ENCODE results near the gene FAM151A. TPM values are rescaled to one million over a fixed set of nuclear protein-coding genes. Genes with fewer than 3 reads are reported as not detected.

FAM151A gene
- total RNA-seq, 1 donor from 2014 or later = not detected

DNA sequence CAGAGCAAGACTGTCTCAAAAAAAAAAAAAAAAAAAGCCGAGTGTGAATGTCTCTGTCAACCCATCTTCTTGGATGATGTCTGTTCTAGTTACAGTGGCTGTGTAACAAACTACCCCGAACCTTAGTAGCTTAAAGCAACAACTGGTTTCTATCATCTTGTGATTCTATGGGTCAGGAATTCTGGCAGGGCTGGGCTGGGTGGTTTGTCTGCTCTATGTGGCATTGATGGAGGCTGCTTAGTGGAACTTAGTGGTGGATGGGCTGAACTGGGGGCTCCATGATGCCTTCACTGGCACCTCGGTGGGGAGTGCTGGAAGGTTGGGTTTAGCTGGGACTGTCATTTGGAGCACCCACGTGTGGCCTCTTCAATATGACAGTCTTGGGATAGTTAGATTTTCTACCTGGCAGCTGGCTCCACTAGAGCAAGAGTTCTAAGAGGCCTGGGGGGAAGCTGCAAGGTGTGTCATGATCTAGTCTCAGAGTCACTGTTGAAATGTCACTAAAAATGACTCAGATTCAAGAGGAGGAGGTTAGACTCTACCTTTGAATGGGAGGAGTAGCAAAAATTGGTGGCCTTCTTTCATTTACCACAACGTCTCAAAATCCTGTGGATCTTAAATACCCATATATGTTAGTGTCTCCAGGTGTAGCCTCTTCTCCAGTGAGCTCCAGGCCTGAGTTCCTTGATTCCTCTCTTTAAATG is 56.7 kb downstream of the FAM151A start:
- TF ChIP-seq, protein P1, sequence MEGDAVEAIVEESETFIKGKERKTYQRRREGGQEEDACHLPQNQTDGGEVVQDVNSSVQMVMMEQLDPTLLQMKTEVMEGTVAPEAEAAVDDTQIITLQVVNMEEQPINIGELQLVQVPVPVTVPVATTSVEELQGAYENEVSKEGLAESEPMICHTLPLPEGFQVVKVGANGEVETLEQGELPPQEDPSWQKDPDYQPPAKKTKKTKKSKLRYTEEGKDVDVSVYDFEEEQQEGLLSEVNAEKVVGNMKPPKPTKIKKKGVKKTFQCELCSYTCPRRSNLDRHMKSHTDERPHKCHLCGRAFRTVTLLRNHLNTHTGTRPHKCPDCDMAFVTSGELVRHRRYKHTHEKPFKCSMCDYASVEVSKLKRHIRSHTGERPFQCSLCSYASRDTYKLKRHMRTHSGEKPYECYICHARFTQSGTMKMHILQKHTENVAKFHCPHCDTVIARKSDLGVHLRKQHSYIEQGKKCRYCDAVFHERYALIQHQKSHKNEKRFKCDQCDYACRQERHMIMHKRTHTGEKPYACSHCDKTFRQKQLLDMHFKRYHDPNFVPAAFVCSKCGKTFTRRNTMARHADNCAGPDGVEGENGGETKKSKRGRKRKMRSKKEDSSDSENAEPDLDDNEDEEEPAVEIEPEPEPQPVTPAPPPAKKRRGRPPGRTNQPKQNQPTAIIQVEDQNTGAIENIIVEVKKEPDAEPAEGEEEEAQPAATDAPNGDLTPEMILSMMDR (IDR thresholded peaks at IDR 0.05; ENCODE audit: insufficient read depth, low read length, poor library complexity, severe bottlenecking) = no peak
- DNase-seq (ENCODE audit: low read depth) = no peak
- Histone ChIP-seq H3K36me3 (ENCODE audit: control insufficient read depth, insufficient read depth, low read length) (no peaks in the 10 kb centered on the region), H3K4me3 (ENCODE audit: low read depth, low read length) (no peak overlapping the region), H3K27me3 (ENCODE audit: control insufficient read depth, insufficient read depth, low read length) (no peaks in the 10 kb centered on the region)

DNA sequence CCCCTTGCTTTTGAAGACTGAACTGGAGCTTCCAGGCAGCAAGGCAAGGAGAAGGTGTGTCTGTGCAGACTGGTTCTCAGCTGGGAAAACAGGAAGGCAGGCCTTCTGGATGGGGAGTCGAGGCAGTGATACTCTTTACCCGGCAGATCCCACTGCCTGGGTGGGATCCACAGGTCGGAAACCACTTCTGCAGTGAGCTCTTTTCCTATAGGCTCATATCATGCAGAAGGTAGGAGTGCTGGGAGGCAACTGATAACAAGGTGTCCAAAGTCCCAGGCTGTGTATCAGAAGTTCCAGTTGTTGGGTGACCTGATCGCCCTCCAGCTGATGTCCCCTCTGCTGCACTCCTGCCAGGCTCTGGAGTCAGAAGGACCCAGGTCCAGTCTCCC is 58.2 kb downstream of the FAM151A start:
- no peaks in the 10 kb centered on the region for H3K27me3 ChIP-seq (ENCODE audit: control insufficient read depth, insufficient read depth, low read length)
- no peak for DNase-seq (ENCODE audit: low read depth)
- H3K4me3 ChIP-seq (ENCODE audit: low read depth, low read length) = no peak overlapping the region
- no peaks in the 10 kb centered on the region for H3K36me3 ChIP-seq (ENCODE audit: control insufficient read depth, insufficient read depth, low read length)
- TF ChIP-seq, protein P1 (IDR thresholded peaks at IDR 0.05; ENCODE audit: insufficient read depth, low read length, poor library complexity, severe bottlenecking) = no peak

DNA sequence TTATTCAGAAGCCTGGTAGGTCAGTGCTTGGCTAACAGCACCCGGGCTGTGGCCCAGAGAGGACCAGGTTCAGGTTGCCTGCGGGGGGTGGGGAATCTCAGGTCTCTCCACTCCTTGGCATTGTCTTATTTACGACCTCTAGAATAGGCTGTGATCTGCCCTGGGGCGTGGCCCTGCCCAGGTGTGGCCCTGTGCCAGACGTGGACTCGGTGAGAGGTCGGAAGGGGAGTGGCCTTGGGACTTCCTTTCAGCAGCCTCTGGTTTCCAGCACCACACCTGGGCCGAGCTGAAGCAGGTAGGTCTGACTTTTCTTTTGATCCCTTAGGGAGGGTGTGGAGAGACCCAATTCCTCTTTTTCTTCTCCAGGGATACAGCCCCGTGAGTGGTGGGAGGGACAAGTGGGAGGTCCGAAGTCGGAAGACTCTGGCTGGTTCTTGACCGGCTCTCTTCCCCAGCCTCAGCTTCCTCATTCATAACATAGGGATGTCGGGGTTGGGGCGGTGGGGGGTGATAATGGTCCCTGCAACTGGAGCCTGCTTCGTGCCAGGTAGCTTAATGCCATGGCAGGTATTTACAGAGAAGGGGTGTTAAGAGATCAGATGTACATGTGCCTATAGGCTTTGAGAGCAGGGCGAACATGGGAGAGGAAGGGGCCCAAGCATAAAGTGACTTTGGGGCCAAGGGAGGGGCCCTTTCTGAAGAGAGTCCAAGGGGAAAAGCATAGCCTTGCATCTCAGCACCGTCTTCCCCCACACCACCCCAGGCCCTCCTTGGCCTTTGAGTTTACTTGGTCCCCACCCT is 58.8 kb downstream of the FAM151A start:
- TF ChIP-seq, protein P1 (IDR thresholded peaks at IDR 0.05; ENCODE audit: insufficient read depth, low read length, poor library complexity, severe bottlenecking) = no peak
- no peak for DNase-seq (ENCODE audit: low read depth)
- H3K36me3 ChIP-seq (ENCODE audit: control insufficient read depth, insufficient read depth, low read length) = no peaks in the 10 kb centered on the region
- no peaks in the 10 kb centered on the region for H3K27me3 ChIP-seq (ENCODE audit: control insufficient read depth, insufficient read depth, low read length)
- H3K4me3 ChIP-seq (ENCODE audit: low read depth, low read length) = no peak overlapping the region

DNA sequence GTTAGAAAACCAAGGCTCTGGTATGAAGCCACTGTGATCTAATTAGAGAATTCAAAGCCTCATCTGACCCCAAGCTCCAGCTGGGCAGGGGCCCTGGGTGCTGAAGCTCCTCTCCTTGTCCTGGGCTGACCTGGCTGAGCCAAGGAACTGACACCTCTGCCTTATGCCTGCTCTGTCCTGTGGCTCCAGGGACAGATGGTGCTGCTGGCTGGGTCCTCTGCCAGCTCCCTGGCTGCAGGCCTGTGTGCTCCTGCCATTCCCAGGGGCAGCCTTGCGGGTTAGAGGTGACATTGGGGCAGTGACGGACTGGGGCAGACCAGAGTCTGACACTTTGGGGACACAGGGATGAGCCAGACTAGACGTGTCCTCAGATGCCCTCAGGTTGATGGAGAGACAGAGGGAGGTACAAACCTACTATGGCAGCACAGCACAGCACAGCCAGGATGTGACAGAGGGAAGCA is 63.5 kb downstream of the FAM151A start:
- DNase-seq (ENCODE audit: low read depth) = no peak
- Histone ChIP-seq H3K36me3 (ENCODE audit: control insufficient read depth, insufficient read depth, low read length) (no peaks in the 10 kb centered on the region), H3K4me3 (ENCODE audit: low read depth, low read length) (no peak overlapping the region), H3K27me3 (ENCODE audit: control insufficient read depth, insufficient read depth, low read length) (peaks cover 2% of the 10 kb centered on the region)
- TF ChIP-seq, protein P1 (IDR thresholded peaks at IDR 0.05; ENCODE audit: insufficient read depth, low read length, poor library complexity, severe bottlenecking) = no peak

Other genes with a start within 250 kb of the FAM151A start
- gene SSBP3, start 217.1 kb downstream of the FAM151A start, total RNA-seq = 19.7 and 20.9 TPM in 2 replicates
- gene ACOT11, start 75.3 kb downstream of the FAM151A start, total RNA-seq = 2.3 and 3.1 TPM in 2 replicates
- gene MROH7, start 18.3 kb upstream of the FAM151A start, total RNA-seq = 0.21 TPM in 1 of 2 replicates, not detected in the other
- gene TTC4, start 92.3 kb upstream of the FAM151A start, total RNA-seq = 29.6 and 30.8 TPM in 2 replicates
- gene PARS2, start 141.0 kb upstream of the FAM151A start, total RNA-seq = 10.8 and 11.5 TPM in 2 replicates
- 5.3 and 5.7 TPM in 2 replicates for gene TTC22, start 177.8 kb upstream of the FAM151A start, total RNA-seq

Measured in kidney epithelial cell (primary cell).